ENCODE results near the gene PAX8.
A peak's percentile ranks its signal among the peaks of the same experiment; 100 is the strongest.

The PAX8 gene

DNA sequence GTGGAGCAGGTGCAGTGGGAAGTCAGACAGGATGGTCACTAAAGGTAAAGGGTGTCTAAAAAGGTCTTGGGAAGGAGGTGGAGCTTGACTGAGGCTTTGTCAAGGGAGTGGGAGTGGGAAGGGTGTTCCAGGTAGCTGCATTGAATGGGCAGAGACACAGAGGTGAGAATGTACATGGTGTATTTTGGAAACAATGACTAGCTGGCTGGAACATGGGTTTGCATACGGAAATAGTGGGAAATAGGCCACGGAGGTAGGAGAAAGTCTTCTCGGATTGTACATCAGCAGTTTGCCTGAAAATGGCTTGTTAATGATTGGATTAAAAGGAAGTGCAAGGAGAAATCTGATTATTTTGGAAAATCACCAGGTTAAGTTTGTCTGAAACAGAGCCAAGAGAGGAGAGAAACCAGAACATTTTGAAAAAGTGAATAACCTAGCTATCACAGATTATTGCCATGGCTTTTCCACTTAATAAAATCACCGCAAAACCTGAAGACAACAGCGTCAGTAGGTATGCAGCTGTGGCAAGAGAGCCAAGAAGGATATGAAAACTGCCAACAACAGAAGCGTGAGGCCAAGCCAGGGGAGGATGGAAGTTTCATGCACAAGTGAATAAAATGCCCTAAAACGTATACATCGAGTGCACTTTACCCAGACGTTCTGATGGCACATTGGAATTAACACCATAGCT lies 13.9 kb downstream of the PAX8 start:
- no peak for DNase-seq

DNA sequence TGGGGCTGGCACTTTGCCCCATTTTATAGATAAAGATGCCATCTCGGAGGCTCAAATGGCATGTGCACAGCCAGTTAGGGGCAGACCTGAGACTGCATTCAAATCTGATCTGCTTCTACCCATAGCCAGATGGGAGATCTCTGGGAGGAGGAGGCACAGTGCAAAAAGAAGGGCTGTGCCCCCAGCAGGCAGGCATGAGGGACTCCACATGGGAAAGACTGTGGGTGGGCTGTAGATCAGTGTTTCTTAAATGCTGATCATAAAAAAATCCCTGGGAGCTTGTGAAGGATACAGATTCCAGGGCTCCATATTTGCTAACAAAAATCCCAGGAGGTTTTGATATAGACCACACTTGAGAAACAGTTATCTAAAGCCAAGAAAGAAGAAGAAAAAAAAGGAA lies 15.2 kb downstream of the PAX8 start:
- DNase-seq: no peak

DNA sequence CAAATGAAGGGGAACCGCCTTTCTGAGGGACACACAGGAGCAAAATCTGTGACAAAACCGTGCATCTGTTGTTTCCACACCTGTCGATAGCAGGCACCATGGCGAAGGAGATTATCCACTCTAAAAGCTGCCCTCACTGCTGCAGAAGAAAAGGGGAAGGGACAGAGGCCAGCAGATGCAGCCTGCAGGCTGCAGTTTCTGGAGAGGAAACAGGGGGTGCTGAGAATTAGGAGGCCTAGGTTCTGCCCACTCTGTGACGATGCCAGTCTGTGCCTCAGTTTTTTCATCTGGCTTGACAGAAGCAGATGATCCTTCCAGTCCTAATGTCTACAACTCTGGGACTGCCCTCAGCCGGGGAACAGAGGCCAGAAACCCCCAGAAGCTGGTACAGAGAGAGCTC lies 17.7 kb downstream of the PAX8 start:
- no peak for DNase-seq

DNA sequence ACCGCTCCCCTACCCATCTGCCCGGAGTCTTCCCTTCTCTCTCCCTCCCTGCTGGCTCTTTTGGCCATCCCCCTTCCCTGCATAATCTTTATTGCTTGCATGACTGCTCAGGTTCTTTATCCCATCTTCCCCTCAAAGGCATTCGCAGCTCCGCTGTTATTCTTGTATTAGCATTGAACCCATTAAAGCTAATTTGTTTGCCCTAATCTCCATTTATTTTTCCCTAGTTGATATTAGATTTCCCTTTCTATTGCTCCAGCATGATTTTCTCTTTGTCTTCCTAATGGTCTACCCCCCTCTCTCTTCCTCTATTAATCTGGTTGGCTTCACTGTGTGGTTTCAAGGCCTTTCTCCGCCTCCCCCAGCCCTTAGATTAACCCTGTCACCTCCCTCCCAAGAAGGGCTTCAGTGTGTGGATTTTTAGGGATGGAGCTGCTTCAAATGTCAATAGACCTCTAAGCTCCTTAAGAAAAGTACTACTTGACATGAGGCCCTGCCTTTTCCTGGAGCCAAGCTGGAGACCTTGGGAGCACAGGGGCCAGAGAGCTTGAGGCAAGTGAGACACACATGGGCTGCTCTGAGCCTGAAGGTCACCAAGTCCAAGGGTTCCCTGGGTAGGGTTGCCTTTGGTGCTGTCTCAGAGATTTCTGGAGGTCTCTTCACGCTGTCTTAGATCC lies 20.1 kb downstream of the PAX8 start:
- DNase-seq: no peak

DNA sequence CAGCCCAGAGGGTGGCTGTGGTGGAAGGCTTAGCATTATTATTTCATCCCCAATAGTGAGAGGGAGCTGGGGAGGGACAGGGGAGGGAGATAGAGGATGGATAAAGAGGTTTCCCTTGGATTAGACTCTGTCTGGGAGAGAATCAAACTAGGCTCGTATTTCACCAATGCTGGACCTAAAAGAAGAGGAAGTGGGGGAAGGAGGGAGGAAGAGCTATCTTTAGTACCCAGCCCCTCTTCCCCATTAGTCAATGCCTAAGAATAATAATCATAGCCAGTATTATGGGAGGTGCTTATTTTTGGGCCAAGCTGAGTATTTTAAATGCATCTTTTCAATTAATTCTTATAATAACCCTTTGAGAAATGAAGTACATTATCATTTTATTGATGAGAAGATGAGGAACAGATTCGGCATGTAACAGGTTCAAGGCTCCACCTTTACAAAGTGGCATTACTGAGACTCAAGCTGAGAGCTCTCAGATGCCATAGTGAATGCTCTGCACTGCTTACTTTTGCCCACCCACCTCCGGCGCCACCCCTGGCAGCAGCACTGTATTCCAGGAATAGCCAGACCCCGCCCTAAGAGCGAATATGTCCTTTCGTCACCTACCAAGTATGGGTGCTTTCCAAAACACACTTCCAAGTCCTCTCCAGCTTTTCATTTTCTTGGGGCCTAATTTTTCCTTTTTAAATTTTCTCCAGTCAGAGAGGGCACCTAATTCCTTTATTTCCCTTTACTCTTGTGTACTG lies 21.0 kb downstream of the PAX8 start:
- DNase-seq: no peak

DNA sequence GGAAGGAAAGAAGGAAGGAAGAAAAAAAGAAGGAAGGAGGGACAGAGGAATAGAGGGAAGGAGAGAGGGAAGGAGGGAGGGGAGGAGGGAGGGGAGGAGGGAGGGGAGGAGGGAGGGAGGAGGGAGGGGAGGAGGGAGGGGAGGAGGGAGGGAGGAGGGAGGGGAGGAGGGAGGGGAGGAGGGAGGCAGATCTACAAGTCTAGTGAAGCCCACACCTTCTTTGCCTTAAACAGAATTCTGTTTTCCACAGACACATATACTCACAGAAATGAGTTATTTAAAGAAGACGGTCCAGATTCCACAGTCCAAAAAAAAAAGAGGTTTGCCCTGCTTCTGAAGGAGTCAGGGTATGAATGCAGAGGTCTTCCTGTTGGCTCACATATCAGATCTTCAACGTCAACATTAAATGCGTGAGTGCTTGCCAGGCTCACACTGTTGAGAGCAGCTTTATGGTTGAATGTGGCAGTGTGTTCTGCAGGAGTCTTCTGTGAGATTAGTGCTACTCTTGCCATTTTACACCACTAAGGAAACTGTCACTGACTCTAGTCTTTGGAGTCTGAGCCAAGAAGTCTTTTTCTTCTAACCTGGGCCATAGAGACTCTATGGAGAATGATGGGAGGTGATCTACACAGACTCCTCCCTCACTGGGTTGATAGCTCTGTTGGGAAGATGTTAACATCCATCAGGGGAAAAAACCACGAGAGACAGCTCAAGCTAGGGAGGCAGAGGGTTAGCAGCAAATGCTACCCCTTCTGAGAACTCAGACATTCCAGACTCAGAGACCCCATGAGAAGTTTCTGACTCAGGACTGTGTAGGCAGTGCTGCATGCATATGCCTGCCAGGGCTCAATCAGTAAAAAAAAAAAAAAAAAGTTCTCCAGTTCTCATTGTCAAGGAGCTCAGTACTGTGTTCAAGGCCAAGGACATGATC lies 23.3 kb downstream of the PAX8 start:
- DNase-seq: no peak

DNA sequence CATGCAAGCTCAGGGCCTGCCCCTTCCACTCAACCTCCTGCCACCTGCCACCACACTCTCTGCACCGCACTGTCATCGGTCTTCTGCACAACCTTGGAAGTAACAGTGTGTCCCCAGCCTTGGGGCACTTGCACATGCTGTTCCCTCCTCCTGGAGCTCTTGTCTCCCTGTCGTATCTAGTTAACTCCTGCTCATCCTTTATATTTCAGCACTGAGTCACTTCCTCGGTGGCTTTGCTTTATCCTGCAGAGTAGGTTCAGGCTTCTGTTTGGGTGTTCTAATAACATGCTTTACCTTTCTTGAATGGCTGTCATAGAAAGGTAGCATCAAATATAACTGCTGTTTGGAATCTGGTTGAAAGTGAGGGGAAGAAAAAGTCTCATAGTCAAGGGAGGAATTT lies 25.3 kb downstream of the PAX8 start:
- no peak for DNase-seq

DNA sequence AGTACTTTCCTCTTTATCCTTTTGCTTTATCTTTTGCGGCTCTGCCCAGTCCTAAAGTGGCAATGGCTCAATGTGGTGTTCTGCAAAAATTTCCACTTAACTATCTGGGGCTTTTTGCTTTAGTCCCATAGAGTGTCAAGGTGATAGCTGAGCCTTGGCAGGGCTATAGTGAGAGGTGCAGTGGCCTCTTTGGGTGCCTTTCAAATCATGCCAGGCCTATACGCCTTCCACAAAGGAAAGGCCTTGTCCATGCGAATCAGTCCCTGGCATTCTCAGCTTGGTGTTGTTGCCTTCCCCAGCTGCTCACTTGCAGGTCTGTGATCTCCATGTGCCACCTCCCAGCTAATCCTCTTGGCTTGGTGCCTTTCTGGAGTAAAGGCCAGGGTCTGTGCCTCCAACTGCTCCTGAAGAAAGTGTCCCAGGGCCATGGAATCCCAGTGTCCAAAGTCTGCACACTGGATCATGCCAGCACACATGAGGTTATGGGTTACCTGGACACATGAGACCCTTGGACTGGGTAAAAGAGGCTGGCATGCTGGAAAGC lies 26.6 kb downstream of the PAX8 start:
- no peak for DNase-seq

DNA sequence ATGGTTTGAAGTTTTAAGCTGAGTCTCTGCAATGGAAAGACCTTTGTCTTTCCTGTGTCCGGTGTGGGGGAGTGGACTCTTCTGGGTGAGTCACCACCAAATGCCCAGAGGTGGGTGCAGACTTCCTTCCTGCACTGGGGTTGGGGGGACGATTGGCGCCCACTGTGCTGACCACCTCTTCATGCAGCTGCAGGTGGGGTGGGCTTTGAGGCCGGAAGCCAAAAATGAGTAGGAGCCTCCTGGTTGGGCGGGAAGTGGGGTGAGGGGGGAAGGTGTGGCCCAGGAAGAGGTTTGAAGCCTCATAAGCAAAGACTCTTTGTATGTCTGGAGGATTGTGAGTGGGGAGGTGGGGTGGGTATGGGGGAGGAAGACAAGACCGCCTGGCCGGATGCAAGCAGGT lies 27.6 kb downstream of the PAX8 start:
- DNase-seq: no peak

DNA sequence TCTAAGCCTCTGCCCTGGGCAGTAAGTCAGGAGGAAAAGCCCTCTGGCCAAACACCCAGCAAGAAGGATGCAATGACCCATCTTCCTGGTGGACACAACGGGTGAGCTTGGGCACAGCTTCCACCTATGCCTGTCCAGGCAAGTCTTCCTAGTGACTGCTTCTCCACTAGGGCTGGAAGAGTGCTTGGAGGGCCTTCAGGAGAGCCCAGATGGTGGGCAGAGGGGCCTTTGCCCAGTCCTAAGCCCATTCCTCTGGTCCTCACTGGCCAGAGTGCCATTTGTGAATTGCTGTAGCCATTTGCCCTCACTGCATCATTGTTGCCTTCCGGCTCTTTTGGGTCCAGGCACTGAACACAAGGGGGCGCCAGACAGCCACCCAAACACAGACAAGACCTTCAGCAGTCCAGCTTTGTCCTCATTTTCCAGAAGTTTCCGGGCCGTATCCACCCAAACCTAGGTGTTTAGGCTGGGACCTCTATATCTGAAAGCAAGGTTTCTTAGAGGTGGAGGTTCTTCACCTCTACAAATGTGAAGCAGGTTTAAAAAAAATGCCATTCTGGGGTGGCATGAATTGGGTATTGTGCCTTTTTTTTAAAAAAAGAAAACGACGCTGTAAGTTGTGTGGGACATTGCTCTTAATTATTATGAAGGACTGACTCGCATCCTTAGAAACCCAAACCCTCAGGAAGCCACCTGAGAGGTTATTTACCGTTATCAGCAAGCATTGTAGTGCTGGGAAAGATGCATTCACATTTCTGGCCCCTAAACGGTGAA lies 29.5 kb downstream of the PAX8 start:
- DNase-seq: peak; percentile 28

DNA sequence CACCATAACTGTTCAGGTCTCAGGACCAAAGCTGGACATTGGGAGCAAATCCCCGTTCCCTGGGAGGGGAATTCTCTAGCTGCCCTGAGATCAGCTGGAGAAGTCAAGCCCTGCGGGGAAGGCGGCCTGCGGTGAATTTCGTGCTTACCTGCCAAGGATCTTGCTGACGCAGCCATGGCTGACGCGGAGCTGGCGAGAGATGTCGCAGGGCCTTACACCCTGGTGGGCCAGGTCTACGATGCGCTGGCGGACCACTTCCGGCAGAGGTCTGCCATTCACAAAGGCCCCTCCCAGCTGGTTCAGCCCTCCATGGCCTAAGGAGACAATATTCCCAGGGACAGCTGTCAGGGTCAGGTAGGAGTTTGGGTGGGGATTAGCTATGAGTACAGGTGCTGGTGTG lies 32.1 kb downstream of the PAX8 start:
- DNase-seq: no peak

DNA sequence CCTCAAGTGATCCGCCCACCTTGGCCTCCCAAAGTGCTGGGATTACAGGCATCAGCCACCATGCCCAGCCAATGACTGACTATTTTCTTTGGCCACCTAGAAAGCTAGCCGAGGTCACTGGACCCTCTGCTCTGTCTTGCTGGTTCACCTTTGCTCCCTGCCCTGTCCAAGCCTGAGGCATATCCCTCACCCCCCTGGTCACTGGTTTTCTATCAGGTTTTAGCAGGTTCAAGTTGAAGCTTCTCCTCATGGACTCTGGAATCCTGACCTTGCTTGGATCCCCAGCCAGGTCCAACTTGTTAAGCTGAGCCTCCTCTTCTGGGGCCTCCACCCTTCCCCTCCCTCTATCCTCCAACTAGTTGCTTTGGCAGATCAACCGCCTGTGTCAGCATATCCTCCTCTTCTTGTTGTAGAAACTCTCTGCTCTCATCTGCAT lies 33.4 kb downstream of the PAX8 start:
- DNase-seq: no peak

DNA sequence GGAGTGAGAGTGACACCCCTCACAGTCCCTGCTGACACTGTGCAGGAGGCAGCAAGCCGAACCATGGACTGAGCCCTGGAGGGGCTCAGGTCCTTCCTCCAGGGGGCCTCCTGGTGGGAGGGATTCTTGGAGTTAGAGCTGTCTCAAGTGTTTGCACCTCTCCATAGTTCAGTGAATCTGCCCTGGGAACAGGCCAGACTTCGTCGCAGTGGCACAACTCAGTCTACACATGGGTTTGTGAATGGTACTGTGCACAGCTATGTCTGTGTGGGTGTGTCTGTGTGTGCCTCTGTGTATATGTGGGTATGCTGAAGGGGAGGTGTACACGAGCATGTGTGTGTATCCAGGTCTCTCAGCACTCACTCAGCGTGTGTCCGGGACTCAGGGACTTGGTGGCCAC lies 36.4 kb downstream of the PAX8 start:
- no peak for DNase-seq

DNA sequence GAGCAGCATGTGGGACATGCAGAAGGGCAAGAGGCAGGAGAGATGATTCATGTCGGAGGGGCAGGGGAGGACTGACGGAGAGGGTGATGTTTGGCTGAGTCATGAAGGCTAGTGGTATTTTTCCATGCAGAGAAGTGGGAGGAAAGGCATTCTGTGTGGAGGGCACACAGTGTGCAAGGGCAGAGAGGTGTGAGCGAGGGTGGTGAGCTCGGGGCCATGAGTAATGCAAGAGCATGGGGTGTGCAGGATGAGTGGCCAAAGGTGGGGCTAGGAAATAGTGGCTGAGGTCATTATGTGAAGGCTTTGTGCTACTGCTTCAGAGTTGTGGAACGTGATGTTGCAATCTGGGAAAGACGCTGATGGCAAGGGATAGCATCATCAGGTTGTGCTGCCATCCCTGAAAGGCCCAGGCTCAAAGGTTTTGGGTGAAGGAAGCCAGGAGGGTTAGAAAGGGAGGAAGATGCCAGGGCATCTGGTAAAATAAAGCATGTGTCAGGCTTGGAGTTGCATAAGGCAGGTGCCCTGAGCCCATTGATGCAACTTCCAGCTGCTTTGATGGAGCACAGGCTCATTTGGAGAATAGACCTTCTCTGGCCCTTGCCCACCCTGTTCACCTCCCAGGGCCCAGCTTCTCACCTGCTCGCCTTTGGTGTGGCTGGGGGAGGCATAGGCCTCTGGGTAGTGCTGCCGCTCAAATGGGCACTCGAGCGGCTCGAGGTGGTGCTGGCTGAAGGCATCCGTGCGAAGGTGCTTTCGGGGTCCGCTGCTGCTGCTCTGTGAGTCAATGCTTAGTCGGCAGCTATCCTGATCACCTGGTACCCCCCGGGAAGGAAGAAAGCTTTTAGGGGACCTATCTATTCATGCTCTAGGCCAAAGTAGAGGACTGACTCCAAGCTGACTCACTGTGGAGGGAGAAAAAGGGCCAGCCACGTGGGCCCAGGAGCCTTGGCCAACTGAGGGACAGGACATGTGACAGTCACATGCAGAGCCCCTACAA lies 37.5 kb downstream of the PAX8 start:
- DNase-seq: no peak

DNA sequence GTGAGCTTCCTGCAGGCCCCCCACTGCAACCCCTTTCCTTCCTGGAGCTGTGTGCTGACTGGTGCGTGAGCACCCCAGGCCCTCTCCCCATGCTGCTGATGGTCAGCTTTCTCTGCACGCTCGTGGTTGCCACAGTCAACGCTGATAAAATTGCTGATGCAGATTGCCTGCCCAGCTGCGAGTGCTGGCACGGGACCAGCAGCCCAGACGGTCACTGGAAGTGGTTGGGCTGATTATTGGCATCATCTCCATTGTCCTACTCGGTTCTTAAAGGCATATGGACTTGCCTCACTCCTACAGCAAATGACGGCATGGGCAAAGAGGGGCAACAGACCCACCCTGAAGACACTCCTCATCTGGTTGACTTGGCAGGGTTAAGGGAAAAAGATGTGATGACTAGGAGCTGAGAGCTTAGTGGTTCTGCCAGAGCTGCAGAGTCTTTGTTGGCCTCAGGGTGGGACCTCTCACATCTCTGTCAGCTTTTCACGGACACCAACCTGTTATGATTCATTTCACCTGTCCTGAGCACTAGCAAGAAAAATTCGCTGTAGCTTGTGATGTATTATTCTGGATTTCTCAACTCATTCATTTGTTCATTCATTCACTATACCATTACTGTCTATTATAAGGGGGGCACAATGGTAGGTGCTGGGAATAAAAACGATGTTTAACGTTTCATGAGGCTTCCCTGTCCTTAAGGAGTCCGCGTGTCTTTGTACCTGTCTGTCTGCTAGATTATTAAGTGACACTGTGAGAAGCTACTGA lies 38.4 kb downstream of the PAX8 start:
- DNase-seq: no peak

DNA sequence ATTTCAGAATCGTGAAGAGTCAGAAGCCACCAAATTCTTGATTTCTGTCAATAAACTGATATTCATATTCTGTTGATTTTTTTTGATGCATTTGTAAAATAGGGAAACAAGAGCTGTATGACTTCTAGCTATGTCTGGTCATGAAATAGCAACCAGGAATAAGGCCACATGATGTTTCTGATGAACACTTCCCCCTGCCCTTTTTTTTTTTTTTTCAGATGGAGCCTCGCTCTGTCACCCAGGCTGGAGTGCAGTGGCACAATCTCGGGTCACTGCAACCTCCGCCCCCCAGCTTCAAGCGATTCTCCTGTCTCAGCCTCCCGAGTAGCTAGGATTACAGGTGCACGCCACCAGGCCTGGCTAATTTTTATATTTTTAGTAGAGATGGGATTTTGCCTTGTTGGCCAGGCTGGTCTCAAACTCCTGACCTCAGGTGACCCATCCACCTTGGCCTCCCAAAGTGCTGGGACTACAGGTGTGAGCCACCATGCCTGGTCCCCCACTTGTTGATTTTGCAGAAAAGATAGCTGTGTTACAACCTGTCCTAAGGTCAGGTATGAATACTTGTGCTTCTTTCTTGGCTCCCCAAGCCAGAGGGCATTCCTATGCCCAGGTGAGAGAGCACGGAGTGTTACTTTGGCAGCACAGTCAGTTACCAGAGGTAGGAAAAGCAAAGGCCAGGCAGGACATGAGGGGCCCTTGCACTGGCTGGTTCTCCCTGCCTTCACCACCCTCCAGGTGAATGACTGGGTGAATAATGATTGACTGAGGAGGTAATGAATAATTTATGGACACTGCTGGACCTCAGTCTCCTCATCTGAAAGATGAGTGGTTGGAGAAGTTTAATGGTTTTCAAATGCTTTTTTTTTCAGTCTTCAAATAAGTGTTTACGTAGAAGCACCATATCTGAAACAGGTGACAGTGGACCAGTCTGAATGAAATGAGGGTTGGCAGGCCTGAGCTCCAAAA lies 39.6 kb downstream of the PAX8 start:
- no peak for DNase-seq

DNA sequence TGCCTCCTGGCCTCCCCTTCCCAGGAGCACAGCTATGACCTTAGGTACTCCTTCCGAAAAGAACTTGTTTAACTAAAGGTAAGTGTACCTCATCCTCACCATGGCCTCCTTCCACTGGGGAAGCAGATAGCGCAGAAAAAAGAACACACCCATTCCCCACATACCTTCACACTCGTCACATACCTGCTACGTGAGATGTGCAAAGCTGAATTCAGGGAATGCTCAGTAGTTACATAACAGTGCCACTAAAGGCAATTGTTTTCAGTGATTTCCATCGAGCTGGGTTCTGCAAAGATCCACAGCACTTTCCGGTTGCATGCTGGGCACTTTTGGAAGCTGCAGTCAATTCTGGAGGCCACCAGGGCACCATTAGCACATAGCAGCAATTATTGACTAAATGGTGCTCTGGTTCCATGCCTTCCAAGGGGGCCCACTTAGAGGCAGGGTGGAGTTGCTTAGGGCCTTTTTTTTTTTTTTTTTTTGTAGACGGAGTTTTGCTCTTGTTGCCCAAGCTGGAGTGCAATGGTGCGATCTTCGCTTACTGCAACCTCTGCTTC lies 41.0 kb downstream of the PAX8 start:
- no peak for DNase-seq

Measured in NCI-H526 treated with DMSO at 0.1 percent for 48 hours (cell line).